Erythroblast (primary cell): ENCODE data around the gene CA10.

Source experiments
- GATA1 ChIP-seq: IDR thresholded peaks from 2 replicates; pipeline ENCODE4 v1.6.1; 2011; ENCODE audit warnings: low read depth, mild to moderate bottlenecking, control low read depth, low read length, moderate library complexity
- POLR2A ChIP-seq: IDR thresholded peaks from 2 replicates; pipeline ENCODE4 v1.6.1; 2011; ENCODE audit warnings: mild to moderate bottlenecking, low read length

DNA sequence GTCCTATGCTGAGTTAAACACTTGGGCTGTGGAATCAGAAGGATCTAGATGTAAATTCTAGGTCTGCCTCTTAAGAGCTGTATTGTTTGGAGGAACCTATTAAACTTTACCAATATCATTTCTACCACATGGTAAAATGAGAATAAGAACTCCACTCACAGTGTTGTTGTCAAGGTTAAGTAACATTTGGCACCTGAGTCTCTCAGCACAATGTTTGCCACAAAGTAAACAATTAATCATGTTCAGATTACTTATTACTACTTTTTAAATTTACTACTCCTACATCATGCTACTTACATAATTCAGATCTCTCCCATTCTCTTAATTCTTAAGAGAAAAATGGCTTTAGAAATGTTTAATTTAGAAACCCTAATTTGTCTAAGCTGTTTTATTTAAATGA, 305.9 kb downstream of the CA10 start:
- TF ChIP-seq POLR2A (no peak), GATA1 (no peak)
